HuH-7 (cell line): ENCODE data around the gene SPTLC2.
A peak's percentile ranks its signal among the peaks of the same experiment; 100 is the strongest.
"Not testable (repeated sequence)": the region's sequence is repeated elsewhere in the genome, so short reads cannot be mapped to it uniquely, and the experiment has no call there.

ENCODE experiments used
- DNase-seq: peaks from one replicate; pipeline ENCODE4 v3.0.0; 2011; ENCODE audit warnings: low spot score

Gene SPTLC2

GRCh38 chr14:77547512-77548180 is 68.8 kb downstream of the SPTLC2 start:
- DNase-seq, result no peak

GRCh38 chr14:77545171-77545570 is 71.3 kb downstream of the SPTLC2 start:
- DNase-seq, result not testable (repeated sequence)

DNA sequence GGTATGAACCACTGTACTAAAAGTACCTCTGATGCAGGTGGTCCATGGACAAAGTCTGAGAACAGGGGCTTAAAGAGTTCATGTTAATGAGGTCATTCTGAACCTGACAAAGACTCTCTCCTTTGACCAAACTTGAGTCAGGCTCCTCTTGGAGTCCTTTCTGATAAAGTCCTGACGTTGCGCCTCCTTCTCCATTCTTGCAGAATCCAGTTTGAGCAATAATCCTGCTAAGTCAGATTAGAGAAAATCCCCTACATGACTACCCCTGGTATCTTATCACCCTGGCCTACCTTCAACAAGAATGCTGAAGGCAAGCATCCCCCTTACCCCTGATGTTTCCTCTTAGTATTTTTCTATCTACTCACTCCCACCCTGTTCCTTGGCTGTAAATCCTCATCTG is 71.9 kb downstream of the SPTLC2 start:
- no peak for DNase-seq

GRCh38 chr14:77543637-77544334 is 72.7 kb downstream of the SPTLC2 start:
- DNase-seq, result no peak

GRCh38 chr14:77543240-77543551 is 73.2 kb downstream of the SPTLC2 start:
- DNase-seq, result peak; percentile 23

GRCh38 chr14:77542421-77543239 is 73.8 kb downstream of the SPTLC2 start:
- no peak for DNase-seq

- DNase-seq, result no peak
Observed at GRCh38 chr14:77541905-77542304, 74.5 kb downstream of the SPTLC2 start.

- DNase-seq, result not testable (repeated sequence)
Observed at GRCh38 chr14:77536951-77537350, 79.5 kb downstream of the SPTLC2 start.

DNA sequence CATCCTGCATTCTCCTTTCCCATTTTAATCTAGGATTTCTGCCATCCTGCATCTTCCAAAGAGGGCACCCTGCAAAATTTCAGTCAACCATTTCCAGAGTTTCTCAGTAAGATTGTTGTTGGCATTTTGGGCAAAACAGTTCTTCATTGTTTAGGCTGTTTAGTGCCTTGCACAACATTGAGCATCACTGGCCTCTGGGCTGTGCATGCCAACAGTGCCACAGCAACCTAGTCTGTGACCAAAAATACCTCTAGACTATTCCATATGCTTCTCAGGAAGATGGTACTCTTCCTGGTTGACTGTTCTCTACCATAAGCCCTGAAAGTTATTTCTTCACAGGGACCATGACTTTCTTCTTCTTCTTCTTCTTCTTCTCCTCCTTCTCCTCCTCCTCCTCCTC is 85.4 kb downstream of the SPTLC2 start:
- no peak for DNase-seq

- DNase-seq, result no peak
Observed at GRCh38 chr14:77529963-77530362, 86.5 kb downstream of the SPTLC2 start.

DNA sequence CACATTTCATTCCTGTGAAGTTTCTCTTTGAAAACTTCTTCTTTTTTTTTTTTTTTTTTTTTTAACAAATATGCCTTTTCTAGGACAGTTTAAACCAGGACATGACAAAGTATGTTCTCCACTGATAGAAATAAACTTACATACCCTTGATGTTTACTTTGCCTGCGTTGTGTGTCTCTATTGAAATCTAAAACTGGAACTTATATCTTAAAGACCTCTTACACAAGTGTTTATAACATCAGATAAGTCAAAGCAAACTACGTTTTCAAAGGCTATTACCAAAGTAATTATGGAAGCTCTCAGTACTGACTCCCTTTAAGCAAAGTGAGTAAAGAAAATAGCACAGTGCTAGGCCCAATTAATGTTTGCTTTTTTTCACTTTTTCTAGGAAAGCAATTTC is 87.2 kb downstream of the SPTLC2 start:
- DNase-seq, result no peak

DNA sequence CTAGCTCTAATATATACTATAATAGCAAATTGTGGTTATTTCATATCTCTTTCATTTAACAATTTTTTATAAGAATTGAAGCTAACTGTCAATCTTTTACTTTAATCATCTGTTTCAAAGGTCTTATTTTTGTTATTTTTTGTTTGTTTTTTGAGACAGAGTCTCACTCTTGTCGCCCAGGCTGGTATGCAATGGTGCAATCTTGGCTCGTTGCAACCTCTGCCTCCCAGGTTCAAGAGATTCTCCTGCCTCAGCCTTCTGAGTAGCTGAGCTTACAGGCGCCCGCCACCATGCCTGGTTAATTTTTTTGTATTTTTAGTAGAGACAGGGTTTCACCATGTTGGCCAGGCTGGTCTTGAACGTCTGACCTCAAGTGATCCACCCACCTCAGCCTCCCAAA is 87.7 kb downstream of the SPTLC2 start:
- not testable (repeated sequence) for DNase-seq

DNA sequence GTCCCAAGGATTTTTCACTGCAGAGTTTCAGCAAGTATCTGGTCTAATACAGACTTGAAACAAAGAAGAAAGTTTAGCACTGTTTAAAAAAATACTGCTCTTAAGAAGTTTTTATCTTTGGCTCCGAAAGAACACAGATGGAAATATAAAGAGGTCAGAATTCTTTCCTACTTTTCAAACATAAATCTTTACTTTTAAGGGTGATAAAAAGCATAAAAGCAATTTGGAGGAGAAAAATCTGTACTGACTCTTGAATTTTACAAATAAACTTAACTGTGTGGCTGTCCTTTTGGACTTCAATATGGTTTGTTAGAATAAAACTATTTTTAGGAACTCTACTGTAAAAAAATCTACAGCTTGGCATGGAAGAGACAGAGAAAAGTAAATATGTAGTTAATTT is 90.2 kb downstream of the SPTLC2 start:
- DNase-seq, result no peak

DNA sequence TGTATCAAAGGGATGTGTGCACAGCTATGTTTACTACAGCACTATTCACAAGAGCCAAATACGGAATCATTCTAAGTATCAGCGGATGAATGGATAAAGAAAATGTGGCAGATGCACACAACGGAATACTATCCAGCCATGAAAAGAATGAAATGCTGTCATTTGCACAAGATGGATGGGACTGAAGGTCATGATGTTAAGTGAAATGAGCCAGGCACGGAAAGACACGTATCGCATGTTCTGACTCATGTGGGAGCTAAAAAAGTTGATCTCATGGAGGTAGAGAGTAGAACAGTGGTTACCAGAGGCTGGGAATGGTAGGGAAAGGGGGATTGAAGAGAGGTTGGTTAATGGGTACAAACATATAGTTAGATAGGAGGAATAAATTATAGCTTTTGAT is 91.9 kb downstream of the SPTLC2 start:
- no peak for DNase-seq

GRCh38 chr14:77523109-77523508 is 93.3 kb downstream of the SPTLC2 start:
- no peak for DNase-seq

GRCh38 chr14:77520555-77520954 is 95.9 kb downstream of the SPTLC2 start:
- DNase-seq, result no peak

DNA sequence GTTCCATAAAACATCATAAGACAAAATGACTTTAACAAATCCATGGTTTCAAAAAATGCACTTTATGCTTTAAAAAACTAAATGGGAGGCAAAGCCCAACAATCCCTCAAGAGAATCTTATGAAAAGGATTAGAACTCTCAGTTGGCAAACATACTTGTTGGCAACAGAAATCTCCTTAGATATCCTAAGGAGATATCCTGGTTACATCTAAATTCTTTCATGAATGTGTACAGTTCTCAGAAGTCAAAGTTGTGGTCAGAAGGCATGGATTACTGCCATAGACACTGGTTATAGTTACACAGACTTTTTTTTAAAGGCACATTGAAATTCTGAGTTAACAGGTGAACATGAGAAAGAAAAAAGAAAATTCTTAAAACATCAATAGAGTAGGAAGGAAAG is 100.3 kb downstream of the SPTLC2 start:
- no peak for DNase-seq

DNA sequence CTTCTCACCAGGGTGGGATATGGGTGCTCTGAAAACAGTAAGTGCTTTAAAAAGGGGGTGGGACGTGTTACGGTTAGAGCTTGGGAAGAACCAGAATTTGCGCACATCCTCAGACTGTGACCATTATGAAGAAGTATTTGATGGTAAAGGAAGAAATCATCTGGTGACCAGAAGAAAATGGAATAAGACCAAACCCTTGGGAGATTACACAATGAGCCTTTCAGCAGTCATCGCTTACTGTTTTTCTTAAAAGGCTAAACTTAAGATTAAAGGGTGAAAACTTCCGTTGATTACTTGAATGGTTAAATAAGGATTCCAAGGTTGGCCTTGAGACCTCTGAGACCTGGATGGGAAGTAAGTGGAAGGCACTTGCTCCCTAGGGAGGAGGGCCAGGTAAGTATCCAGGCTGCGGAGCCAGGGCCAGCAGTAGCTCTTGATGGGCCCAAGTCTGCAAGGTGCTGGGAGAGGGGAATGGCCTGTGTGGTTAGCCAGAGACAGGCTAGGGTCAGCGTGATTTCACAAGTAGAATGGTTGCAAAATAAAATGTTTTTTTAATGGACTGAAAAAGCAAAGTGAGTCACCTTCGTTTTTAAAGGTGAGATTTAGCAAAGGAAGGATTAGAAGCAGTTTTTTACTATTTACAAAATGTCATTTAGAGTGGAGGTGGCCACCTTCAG is 104.8 kb downstream of the SPTLC2 start:
- no peak for DNase-seq

GRCh38 chr14:77509366-77509765 is 107.1 kb downstream of the SPTLC2 start:
- DNase-seq, result no peak

- DNase-seq, result no peak
Observed at GRCh38 chr14:77508876-77509275, 107.6 kb downstream of the SPTLC2 start.

DNA sequence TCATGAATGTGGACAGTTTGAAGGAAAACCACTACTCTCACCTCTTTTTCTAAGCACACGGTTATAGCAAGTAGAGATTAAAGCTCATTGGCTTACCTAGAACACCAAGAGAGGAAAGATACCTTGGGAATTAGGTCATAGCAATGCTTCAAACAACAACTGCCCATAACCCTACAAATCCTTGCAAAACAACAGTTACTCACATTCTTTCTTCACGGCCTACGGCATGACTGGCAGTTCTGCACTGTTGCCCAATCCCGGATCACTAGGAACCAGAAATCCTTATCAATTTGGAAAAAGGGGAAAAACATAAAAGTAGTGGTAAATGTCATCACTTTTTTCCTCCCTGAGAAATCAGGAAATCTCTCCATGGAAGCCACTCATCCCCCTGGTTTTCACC is 108.2 kb downstream of the SPTLC2 start:
- DNase-seq, result no peak

- DNase-seq, result no peak
Observed at GRCh38 chr14:77507762-77508161, 108.7 kb downstream of the SPTLC2 start.

DNA sequence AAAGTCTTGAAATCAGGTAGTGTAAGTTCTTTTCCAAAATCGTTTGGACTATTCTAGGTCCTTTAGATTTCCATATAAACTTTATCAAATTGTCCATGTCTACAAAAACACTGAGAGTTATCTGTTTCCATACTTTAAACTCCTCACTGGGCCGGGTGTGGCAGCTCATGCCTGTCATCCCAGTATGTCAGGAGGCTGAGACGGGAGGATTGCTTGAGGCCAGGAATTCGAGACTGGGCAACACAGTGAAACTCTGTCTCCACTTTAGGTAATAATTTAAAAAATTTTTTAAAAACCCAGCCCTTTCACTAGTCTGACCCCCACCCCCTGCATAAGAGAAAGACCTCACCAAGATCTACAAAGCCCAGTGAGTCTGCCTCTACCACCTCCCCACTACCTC is 111.4 kb downstream of the SPTLC2 start:
- DNase-seq, result no peak
